ENCODE results near the gene HOXD12.

DNA sequence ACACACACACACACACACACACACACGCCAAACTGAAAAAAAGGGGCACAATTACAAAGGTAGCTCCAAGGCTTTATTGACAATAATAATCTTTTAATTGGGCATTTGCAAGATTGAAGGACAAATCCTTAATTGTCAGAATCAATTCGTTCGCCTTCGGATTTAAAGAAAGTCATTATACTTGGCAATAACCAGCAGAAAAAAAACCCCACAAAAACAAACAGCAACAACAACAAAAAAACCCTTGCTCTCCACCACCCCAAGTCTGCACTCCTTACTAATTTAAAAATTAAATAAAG is 28.1 kb downstream of the HOXD12 start:
- TF ChIP-seq, protein P1, sequence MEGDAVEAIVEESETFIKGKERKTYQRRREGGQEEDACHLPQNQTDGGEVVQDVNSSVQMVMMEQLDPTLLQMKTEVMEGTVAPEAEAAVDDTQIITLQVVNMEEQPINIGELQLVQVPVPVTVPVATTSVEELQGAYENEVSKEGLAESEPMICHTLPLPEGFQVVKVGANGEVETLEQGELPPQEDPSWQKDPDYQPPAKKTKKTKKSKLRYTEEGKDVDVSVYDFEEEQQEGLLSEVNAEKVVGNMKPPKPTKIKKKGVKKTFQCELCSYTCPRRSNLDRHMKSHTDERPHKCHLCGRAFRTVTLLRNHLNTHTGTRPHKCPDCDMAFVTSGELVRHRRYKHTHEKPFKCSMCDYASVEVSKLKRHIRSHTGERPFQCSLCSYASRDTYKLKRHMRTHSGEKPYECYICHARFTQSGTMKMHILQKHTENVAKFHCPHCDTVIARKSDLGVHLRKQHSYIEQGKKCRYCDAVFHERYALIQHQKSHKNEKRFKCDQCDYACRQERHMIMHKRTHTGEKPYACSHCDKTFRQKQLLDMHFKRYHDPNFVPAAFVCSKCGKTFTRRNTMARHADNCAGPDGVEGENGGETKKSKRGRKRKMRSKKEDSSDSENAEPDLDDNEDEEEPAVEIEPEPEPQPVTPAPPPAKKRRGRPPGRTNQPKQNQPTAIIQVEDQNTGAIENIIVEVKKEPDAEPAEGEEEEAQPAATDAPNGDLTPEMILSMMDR (conservative IDR thresholded peaks at IDR 0.05 in 1 of 2, IDR thresholded peaks at IDR 0.05 in 1 of 2; ENCODE audit: low read depth in 1 of 2, low read length in 2 of 2): no peak
- TF ChIP-seq EZH2 (IDR thresholded peaks at IDR 0.05; ENCODE audit: low read length, missing control alignments): no peak

Data from fibroblast of lung (primary cell).